RWPE2 (cell line): ENCODE results near the gene MBD3L4.

Experiments used
- ATAC-seq: fragments of 200-7000 bp; cut with Tn5 transposase; 3 replicates; pipeline ENCODE4 v1.9.1; 2021; ENCODE audit warnings: low read depth
- DNase-seq: peaks from one replicate; pipeline ENCODE4 v3.0.0-alpha.2; 2020; ENCODE audit warnings: low spot score
- H3K27ac ChIP-seq: fragments of 450-650 bp; 2 replicates; pipeline ENCODE4 v1.5.1; 2017; ENCODE audit warnings: mild to moderate bottlenecking; ENCODE audit not compliant: poor library complexity, severe bottlenecking
- H3K27me3 ChIP-seq: fragments of 250-450 bp; sonication (Bioruptor Pico); 2 replicates; pipeline ENCODE4 v1.5.1; 2021; ENCODE audit warnings: mild to moderate bottlenecking, moderate library complexity; ENCODE audit not compliant: insufficient read depth, poor library complexity, severe bottlenecking
- H3K36me3 ChIP-seq: fragments of 250-450 bp; sonication (Bioruptor Pico); 2 replicates; pipeline ENCODE4 v1.5.1; 2020; ENCODE audit warnings: low read depth, mild to moderate bottlenecking, moderate library complexity
- H3K4me1 ChIP-seq: fragments of 250-450 bp; sonication (Bioruptor Pico); 2 replicates; pipeline ENCODE4 v1.5.1; 2021; ENCODE audit warnings: mild to moderate bottlenecking, moderate library complexity; ENCODE audit not compliant: insufficient read depth, poor library complexity, severe bottlenecking
- H3K4me3 ChIP-seq: fragments of 250-450 bp; sonication (Bioruptor Pico); 2 replicates; pipeline ENCODE4 v1.5.1; 2021; ENCODE audit warnings: mild to moderate bottlenecking, moderate library complexity; ENCODE audit not compliant: severe bottlenecking
- H3K9me3 ChIP-seq: fragments of 250-450 bp; sonication (Bioruptor Pico); 2 replicates; pipeline ENCODE4 v1.5.1; 2021; ENCODE audit warnings: mild to moderate bottlenecking, moderate library complexity; ENCODE audit not compliant: severe bottlenecking
- TF ChIP-seq, protein P1 (sequence below): fragments of 450-650 bp; IDR thresholded peaks from one replicate; pipeline ENCODE4 v1.5.1; 2017; ENCODE audit warnings: mild to moderate bottlenecking, moderate library complexity; ENCODE audit not compliant: poor library complexity, severe bottlenecking

MBD3L4 gene

DNA sequence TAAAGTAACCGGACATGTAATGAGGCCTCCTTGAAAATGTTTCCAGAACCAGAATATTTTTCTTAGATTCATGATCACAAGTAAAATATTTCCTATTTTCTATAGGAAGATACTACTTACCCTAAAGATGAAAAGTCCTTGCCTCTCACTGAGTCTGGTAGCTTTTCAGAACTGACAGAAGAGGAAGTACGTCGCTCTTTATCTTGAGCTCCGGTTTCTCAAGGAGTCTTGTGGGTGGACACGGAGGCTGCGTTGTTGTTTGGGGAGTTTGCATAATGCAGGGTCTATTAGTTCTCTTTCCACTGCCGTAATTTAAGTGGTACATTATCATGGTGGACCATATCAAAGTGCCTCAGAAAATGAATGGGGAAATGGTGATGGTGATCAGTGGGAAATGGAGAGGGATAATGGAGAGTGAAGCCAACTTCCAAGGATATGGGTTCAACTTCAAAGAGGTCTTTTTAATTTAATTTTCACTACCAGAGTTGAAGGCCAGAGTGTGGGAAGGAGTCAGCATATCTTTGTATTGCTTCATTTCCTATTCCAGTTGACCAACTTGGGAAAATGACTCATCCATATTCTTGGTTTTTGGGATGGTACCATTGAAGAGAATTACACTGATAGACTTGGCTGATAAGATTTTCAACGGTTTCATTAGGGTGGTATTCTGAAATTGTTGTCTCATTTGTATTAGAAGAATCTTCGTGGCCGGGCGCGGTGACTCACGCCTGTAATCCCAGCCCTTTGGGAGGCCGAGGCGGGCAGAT lies 42.1 kb downstream of the MBD3L4 start:
- Histone ChIP-seq H3K4me1 (no peaks in the 10 kb centered on the region), H3K4me3 (no peak overlapping the region), H3K27me3 (peaks cover 2% of the 10 kb centered on the region), H3K27ac (no peak overlapping the region), H3K9me3 (no peaks in the 10 kb centered on the region), H3K36me3 (no peaks in the 10 kb centered on the region)
- TF ChIP-seq, protein P1, sequence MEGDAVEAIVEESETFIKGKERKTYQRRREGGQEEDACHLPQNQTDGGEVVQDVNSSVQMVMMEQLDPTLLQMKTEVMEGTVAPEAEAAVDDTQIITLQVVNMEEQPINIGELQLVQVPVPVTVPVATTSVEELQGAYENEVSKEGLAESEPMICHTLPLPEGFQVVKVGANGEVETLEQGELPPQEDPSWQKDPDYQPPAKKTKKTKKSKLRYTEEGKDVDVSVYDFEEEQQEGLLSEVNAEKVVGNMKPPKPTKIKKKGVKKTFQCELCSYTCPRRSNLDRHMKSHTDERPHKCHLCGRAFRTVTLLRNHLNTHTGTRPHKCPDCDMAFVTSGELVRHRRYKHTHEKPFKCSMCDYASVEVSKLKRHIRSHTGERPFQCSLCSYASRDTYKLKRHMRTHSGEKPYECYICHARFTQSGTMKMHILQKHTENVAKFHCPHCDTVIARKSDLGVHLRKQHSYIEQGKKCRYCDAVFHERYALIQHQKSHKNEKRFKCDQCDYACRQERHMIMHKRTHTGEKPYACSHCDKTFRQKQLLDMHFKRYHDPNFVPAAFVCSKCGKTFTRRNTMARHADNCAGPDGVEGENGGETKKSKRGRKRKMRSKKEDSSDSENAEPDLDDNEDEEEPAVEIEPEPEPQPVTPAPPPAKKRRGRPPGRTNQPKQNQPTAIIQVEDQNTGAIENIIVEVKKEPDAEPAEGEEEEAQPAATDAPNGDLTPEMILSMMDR = no peak
- ATAC-seq = no peak
- no peak for DNase-seq

DNA sequence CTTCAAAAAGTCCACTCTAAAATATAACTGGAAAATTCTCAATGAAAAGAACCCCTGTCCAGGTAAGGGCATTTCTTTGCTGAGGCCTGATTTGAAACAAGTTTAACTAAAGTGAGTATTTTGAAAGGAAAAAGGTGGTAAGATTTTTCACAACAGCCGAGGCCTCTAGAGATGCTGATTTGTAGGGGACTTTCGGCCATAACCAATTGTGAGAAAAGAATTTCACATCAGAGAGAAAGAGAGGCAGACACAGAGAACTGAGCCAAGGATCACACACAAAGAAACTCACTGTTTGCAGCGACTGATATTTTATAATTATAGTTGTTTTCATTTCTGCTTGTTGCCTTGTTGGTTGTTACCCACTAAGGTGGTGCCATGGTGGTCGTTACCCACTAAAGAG lies 43.2 kb downstream of the MBD3L4 start:
- H3K27ac ChIP-seq = no peak overlapping the region
- ATAC-seq (no peak), DNase-seq (no peak)
- H3K27me3 ChIP-seq = peaks cover 2% of the 10 kb centered on the region
- no peaks in the 10 kb centered on the region for H3K4me1 ChIP-seq
- TF ChIP-seq, protein P1 = no peak
- H3K9me3 ChIP-seq = no peaks in the 10 kb centered on the region
- H3K36me3 ChIP-seq = no peaks in the 10 kb centered on the region
- H3K4me3 ChIP-seq = no peak overlapping the region

DNA sequence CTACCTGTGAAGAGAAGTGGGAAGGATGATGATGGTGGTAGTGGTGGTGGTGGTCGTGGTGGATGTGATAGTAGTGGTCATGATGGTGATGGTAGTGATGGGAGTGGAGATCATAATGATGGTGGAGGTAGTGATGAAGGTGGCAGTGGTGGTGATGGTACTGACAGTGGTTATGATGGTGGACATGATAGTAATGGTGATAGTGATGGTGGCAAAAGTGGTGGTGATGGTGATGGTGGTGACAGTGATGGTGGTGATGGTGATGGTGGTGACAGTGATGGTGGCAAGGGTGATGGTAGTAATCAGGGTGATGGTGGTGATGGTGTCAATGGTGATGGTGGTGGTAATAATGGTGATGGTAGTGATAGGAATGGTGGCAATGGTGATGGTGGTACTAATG lies 44.9 kb downstream of the MBD3L4 start:
- Histone ChIP-seq H3K36me3 (no peaks in the 10 kb centered on the region), H3K4me3 (no peak overlapping the region), H3K9me3 (no peaks in the 10 kb centered on the region), H3K27ac (no peak overlapping the region), H3K4me1 (no peaks in the 10 kb centered on the region), H3K27me3 (no peaks in the 10 kb centered on the region)
- TF ChIP-seq, protein P1 = no peak
- DNase-seq (no peak), ATAC-seq (no peak)

DNA sequence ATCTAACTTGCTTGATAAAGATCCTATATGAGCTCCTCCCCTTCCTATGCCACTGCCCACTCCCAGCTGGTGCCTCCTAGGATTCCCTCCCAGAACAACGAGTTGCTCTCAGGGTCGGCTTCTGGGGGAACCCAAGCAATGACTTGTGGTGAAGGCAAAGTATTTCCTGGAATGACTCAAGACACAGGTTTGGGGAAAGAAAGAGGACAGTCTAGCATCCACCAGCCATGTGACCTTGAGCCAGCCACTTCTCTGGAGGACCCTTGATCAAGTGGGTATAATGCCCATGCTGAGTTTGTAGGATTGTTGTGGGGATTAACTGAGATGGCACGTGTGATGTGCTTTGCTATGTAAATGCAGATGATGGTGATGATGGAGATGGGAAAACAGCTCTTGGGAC lies 51.7 kb downstream of the MBD3L4 start:
- no peak for ATAC-seq
- H3K9me3 ChIP-seq = no peaks in the 10 kb centered on the region

DNA sequence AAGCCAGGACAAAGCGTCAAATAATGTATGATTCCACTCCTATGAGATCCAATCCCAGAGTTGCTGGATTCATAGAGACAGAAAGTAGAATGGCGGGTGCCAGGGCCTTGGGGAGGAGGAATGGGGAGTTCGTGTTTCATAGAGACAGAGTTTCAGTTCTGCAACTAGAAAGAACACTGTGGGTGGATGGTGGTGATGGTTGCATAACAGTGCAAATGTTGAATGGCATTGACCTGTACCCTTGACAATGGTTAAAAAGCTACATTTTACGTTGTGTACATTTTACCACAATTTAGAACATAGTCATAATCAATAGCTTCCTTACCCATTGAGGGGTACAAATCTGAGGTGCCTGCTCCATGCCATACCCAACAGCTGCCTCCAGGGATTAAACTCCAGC lies 52.1 kb downstream of the MBD3L4 start:
- TF ChIP-seq, protein P1 = no peak
- Histone ChIP-seq H3K4me1 (no peaks in the 10 kb centered on the region), H3K36me3 (no peaks in the 10 kb centered on the region), H3K9me3 (no peaks in the 10 kb centered on the region), H3K27ac (no peak overlapping the region), H3K27me3 (no peaks in the 10 kb centered on the region), H3K4me3 (no peak overlapping the region)
- ATAC-seq (no peak), DNase-seq (no peak)

More for the DNA sequence above, 51.7 kb downstream of the MBD3L4 start:
- no peak for DNase-seq
- H3K4me1 ChIP-seq = no peaks in the 10 kb centered on the region
- H3K36me3 ChIP-seq = no peaks in the 10 kb centered on the region
- no peak overlapping the region for H3K27ac ChIP-seq
- TF ChIP-seq, protein P1 = no peak
- no peaks in the 10 kb centered on the region for H3K27me3 ChIP-seq
- no peak overlapping the region for H3K4me3 ChIP-seq
